D341Med (cell line): ENCODE data around the gene SNW1.
"Not testable (repeated sequence)": the region's sequence is repeated elsewhere in the genome, so short reads cannot be mapped to it uniquely, and the experiment has no call there.

Experiments used
- DNase-seq: peaks from one replicate; pipeline ENCODE4 v3.0.0; 2012; ENCODE audit warnings: low spot score

Gene SNW1

GRCh38 chr14:77760381-77761204 is at the start of gene SNW1:
SNW1 (minus strand) TSS chr14:77761156; CDS start chr14:77761127, 29 bp downstream.
- peak; percentile 95 for DNase-seq

GRCh38 chr14:77809011-77809410 is 48.1 kb upstream of the SNW1 start:
- no peak for DNase-seq

- DNase-seq: no peak
Measured at GRCh38 chr14:77808250-77808649, 47.3 kb upstream of the SNW1 start.

DNA sequence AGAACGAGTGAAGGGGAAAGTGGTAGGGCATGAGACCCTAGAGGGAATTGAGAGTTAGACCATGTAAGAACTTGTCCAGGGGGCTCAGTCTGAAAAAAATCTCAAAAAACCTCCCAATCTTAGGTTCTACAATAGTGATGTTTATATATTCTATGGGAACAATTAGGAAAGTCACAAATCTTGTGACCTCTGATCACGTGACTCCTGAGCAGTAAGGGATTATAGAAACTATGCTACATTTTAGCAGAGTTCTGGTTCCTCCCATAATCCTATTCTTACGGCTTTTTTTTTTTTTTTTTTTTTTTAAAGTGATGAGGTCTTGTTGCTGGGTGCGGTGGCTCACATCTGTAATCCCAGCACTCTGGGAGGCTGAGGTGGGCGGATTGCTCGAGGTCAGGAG is 44.8 kb upstream of the SNW1 start:
- no peak for DNase-seq

GRCh38 chr14:77804592-77804991 is 43.6 kb upstream of the SNW1 start:
- DNase-seq: no peak

GRCh38 chr14:77800814-77801213 is 39.9 kb upstream of the SNW1 start:
- no peak for DNase-seq

GRCh38 chr14:77799863-77800730 is 39.1 kb upstream of the SNW1 start, which contains the start of gene ADCK1:
ADCK1 (plus strand) TSS chr14:77800109; CDS start chr14:77818979, 18,870 bp downstream.
- peak; percentile 94 for DNase-seq

DNA sequence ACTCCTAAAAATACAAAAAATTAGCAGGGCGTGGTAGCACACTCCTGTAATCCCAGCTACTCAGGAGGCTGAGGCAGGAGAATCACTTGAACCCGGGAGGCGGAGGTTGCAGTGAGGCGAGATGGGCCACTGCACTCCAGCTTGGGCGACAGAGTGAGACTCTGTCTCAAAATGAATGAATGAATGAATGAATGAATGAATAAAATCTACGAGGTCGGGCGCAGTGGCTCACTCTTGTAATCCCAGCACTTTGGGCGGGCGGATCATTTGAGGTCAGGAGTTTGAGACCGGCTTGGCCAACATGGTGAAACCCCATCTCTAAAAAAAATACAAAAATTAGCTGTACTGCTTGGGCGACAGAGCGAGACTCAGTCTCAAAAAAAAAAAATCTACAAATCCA is 38.5 kb upstream of the SNW1 start:
- DNase-seq: not testable (repeated sequence)

DNA sequence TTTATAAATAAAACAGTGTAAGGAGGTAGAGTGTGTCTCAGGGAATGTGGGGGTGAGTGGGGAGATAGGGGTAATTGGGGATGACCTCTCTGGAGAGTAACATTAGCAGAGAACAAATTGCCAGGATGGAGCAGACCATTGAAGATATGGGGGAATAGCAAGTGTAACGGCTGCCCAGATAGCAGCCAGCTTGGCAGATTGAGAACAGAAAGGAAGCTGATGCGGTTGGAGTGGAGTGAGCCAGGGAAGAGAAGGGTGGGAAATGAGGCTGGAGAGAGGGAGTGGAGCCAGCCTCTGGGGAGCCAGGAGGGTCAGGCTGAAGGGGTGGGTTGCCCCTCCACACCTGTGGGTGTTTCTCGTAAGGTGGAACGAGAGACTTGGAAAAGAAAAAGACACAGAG is 33.4 kb upstream of the SNW1 start:
- DNase-seq: no peak

- DNase-seq: not testable (repeated sequence)
Measured at GRCh38 chr14:77793255-77793654, 32.3 kb upstream of the SNW1 start.

GRCh38 chr14:77791225-77791600 is 30.3 kb upstream of the SNW1 start:
- no peak for DNase-seq

- no peak for DNase-seq
Measured at GRCh38 chr14:77790566-77791224, 29.7 kb upstream of the SNW1 start.

- DNase-seq: no peak
Measured at GRCh38 chr14:77786148-77786547, 25.2 kb upstream of the SNW1 start.

DNA sequence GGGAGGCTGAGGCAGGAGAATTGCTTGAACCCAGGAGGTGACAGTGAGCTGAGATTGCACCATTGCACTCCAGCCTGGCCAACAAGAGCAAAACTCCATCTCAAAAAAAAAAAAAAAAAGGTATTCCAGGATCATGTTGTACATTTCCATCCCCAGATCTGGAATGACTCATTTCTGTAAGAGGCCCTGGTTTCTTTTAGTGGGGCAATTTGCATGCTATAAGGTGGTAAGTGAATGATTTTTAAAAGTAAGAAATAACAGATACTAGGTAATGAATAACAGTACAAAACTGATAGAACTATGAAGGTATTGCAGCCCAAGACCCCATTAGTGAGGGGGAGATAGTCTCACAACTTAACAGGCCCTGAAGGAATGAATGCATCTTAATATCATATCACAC is 21.2 kb upstream of the SNW1 start:
- DNase-seq: no peak

DNA sequence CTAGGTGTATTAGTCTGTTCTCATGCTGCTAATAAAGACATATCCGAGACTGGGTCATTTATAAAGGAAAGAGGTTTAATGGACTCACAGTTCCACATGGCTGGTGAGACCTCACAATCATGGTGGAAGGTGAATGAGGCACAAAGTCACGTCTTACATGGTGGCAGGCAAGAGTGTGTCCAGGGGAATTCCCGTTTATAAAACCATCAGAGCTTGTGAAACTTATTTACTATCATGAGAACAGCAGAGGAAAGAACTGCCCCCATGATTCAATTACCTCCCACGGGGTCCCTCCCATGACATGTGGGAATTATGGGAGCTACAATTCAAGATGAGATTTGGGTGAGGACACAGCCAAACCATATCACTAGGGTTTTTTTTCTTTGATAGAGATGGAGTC is 13.0 kb upstream of the SNW1 start:
- not testable (repeated sequence) for DNase-seq

DNA sequence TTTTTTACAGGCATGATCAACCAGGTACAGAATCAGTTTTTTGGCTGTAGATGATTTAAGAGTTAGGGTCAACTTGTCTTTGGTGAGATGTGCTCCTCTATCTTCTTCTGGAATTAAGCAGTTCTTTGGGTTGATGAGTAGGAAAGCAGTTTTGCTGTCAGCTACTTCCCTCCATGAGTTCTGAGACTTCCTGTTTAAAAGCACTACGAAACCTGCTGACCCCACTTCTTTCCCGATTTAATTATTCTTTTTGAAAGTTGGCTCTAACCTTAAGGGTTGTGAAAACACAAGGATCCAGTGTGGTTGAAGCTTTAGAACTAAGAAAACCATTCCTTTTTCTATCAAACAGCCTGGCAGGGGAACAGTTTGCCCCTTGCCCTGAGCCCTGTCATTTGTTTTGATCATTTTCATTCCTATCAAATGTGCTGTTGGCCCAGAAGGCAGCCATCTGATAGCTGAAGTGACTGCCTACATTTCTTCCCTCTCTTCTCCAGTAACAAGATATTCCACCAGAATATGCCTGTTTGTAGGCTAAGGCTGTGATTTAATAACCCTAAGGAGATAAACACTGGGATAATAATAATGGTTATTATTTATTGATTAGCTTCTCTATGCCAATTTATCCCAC is 7.6 kb upstream of the SNW1 start:
- DNase-seq: not testable (repeated sequence)

- peak; percentile 31 for DNase-seq
Measured at GRCh38 chr14:77763978-77764377, 3.0 kb upstream of the SNW1 start.

DNA sequence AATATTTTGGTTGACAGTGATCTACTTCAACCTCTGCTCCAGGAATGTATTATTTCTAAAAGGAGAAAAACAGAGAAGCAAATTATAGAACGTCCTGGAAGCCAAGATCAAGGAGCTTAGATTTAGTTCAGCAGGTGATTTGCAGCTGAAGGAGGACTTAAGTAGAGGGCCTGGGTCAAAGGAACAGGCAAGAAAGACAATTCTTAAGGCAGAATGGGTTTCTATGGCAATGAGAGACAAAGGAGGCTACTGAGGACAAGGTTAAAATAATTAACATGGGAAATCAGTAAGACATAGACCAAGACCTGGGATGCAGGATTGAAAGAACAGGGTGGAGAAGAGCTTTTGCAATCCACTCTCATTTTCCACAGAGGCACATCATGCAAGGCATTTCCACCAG is 2.4 kb upstream of the SNW1 start:
- DNase-seq: no peak

- DNase-seq: peak; percentile 47
Measured at GRCh38 chr14:77761205-77761931, 412 bp upstream of the SNW1 start.

- DNase-seq: no peak
Measured at GRCh38 chr14:77752799-77753516, 8.0 kb downstream of the SNW1 start.

GRCh38 chr14:77752266-77752665 is 8.7 kb downstream of the SNW1 start:
- no peak for DNase-seq
